NCI-H2196 (cell line): ENCODE results near the gene PHF14.
A peak's percentile ranks its signal among the peaks of the same experiment; 100 is the strongest.

Source experiments
- DNase-seq: peaks from one replicate; lab custom pipeline; 2025; ENCODE audit not compliant: unreplicated experiment; lab: John Stamatoyannopoulos, UW

Gene PHF14

GRCh38 chr7:11196143-11196542 lies 222.5 kb downstream of the PHF14 start:
- no peak for DNase-seq

DNA sequence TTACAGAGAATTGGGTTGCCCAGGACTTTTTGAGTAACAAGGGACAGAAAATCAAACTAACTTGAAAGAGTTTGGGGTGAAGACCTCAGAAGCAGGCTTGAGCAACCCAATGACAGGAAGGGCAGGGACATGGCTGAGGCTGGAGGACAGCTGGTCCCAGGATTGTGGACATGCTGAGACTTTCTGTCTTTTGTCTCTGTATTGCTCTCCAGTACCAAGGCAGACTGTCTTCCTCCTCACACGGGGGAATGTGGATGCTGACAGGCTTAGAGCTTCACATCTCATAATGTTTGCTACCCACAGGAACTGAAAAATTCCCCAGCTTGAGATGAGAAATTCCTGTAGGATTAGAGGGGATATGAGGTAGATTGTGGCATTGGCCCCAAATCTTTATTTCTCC lies 229.6 kb downstream of the PHF14 start:
- no peak for DNase-seq

DNA sequence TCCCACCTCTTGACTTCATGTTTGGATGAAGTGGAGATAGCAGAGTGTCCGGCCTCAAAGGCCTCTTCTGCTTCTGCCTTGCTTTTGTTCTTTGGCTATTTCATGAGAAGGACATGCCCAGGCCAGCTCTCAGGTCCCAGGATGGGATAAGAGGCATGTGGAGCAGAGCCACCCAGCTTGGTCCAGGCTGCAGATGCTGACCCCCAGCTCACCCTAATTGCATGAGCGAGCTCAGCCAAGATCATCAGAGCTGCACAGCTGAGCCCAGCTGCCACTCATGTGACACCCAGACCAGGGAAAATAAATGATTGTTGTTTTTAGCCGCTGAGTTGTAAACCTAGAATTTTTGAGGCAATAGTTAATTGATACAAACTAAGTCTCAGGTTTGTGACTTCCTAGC lies 230.0 kb downstream of the PHF14 start:
- no peak for DNase-seq

DNA sequence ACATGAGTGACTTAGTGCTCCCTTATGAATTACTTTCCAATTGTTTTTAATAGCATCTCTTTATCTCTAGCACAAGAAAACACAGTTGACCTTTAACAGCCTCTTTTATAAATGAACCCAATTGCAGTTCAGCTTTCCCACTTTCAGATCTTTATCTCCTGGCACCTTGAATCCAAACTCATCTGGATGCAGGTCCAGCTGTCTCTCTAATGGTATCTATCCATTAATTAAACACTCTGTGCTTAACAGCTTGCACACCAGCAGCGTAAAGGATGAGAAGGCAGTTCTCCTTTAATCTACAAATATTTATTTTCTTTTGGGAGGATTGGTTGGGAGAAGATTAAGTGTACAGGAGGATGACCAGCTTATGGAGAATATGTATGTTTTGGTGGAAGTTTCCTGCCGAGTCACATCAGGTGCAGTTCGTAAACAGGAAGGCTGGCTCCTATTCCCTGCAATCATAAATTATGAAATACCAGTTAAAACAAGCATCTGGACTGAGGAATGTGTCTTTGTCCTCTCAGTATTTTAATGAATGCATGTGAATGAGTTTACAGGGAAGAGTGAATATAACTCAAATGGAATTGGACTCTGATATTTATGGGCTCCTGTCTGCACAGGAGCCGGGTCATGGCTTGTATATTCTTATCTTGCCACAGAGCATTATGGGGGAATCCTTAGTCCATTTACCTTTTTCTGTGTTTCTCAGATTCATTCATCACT lies 232.7 kb downstream of the PHF14 start:
- no peak for DNase-seq

DNA sequence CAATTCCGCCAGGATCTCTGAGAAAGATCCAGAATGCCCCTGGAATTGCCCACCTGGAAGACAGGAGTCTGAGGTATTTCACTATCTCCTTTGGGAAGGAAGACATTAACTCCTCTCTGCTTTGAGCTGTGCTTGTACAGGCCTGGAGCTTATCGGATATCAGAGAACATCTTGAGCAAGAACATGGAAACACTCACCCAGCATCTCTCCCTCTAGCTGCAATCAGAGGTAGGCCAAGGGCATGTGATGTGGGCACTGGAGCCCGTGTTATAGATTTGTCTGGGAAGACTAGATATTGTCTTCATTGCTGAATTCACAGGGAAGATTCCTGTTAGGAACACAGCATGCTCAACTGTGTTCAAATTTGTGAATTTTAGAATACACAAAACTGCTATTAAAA lies 233.9 kb downstream of the PHF14 start:
- no peak for DNase-seq

GRCh38 chr7:11208883-11209465 lies 235.3 kb downstream of the PHF14 start:
- no peak for DNase-seq

- no peak for DNase-seq
These were observed 236.7 kb downstream of the PHF14 start for GRCh38 chr7:11210374-11210773.

DNA sequence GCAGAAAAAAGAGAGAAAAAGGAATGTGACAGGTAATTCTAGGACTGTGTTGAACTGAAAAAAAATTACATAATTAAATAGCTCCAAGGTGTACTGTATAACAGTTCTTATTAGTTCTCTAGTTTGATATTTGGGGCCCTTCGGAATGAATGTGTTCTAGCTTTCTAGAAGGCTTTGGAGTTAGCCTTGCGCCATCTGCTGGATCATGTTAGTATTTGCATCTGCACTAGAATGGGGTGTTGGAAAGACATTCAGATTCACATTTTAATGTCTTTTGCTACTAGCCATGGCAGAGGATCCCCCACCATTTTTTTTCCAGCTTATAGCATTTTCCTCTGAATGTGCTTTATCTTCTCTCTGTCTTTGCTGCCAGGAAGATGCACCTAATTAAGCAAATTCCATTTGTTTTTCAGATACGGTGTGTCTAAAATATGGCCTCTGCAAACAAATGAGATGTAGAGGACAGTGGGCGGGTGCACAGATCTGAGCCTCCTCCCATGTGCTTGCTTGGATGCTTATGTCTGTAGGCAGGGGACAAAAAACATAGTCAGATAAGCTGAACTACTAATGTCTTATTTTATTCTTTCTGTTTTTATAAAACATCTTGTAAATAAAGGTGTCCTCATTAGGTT lies 238.5 kb downstream of the PHF14 start:
- DNase-seq, result peak; percentile 77

- peak; percentile 11 for DNase-seq
These were observed 239.1 kb downstream of the PHF14 start for GRCh38 chr7:11212816-11213215.

DNA sequence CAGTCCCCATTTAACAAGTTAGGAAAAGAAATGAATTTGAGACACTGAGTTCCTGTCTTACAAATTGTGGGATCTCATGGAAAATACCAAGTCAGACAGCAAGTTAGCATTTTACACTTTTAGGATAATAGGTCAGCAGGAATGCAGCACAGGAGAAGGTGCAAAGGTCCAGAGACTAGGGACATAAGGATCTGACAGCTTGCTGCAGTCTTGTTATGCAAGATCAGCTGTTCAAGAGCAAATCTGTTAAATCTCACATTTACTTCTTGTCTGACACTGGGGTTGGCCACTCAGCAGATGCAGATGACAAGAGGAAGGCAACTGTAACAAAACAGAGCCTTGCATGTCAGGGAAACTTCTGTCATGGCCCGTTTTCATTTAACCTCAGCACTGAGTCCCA lies 239.6 kb downstream of the PHF14 start:
- DNase-seq, result no peak

DNA sequence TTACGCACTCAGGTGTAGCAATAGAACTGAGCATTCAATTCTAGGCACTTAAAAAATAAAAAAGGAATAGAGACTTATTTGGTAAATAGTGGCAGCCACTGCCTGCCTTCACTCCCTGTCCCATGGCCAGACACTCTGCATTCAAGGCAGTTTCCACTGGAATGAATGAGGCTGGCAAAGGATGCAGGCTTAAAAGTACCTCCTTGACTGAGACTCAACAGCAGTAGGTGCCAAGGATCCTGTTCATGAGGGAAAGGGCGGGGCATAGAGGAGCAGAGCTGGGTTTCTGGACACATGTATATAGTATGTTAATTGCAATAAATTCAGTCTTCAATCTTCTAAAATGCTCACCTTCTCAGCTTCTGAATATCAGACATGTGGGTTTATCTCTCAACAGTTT lies 242.6 kb downstream of the PHF14 start:
- no peak for DNase-seq

- no peak for DNase-seq
These were observed 244.3 kb downstream of the PHF14 start for GRCh38 chr7:11217848-11218565.
